Smooth muscle cell of the brain vasculature (primary cell): ENCODE data around the gene THSD7A.
A peak's percentile ranks its signal among the peaks of the same experiment; 100 is the strongest.

Experiments used
- DNase-seq: peaks from one replicate; pipeline ENCODE4 v3.0.0-alpha.2; 2012; ENCODE audit warnings: low read depth, low spot score

The THSD7A gene

DNA sequence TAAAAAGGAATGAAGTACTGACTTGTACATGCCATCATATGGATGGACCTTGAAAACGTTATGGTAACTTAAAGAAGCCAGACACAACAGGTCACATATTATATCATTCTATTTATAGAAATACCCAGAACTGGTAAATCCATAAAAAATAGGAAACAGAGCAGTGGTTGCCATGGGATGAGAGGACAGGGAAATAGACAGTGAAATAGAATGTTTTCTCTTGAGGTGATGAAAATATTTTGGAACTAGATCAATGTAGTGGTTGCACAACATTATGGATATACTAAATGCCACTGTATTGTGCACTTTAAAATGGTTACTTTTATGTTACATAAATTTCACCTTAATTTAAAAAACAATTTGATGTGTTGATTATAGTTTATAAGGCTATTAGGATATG is 318.5 kb downstream of the THSD7A start:
- no peak for DNase-seq

GRCh38 chr7:11507929-11508328 is 324.1 kb downstream of the THSD7A start:
- no peak for DNase-seq

DNA sequence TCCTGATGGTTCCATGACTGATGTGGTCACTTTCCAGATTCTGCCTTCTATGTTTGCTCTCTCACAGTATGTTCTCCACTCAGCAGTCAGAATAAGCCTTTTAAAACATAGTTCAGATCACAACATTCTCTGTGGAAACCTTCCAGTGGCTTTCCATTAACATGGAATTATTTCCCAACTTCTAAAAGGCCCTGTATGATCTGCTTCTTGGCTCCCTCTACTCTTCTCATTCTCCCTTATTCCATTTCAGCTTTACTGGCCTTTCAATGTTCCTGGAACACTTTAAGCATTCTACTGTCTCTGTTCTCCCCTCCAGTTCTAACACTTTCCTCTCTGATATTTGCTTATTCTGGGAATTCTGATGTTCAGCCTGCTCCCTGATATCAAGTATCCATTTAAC is 325.6 kb downstream of the THSD7A start:
- no peak for DNase-seq

DNA sequence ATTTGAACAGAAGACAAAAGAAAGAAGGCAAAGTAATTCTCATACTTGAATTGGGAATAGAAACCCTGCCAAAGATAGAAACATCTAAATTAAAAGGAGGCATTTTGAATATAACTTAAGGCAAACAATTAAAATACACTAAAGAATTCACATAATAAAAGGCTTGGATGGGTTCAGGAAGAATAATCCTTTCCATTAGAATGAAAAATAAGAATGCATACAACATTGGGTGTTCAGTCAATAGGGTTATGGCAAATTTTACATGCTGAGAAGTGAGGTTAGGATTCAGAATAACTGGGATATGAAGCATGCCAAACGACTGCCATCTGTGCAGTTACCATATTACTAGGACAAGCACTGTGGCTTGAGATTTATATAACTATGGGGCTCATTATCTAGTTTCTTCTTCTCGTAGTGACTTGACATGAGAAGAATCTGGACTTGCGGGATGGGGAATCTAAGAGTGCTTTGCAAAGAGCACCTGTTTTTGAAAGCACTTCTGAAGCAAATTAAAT is 326.5 kb downstream of the THSD7A start:
- no peak for DNase-seq

DNA sequence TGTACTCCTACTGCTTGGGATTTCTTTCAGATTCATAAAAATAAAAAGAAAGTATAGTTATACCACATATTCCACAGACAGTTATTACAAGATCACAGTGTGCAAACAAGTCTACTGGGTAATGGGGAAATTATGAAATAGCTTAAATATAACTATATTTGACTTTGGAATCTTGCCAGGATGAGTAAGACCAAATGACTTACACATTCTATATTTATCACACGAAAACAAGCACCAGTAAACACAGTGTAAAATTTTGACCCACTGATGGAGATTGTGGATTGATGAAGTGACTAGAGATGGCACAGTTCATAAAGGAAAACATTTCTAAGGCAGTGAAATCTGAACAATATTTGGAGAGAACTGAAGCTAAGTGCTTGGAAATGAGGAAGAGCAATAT is 339.7 kb downstream of the THSD7A start:
- no peak for DNase-seq

DNA sequence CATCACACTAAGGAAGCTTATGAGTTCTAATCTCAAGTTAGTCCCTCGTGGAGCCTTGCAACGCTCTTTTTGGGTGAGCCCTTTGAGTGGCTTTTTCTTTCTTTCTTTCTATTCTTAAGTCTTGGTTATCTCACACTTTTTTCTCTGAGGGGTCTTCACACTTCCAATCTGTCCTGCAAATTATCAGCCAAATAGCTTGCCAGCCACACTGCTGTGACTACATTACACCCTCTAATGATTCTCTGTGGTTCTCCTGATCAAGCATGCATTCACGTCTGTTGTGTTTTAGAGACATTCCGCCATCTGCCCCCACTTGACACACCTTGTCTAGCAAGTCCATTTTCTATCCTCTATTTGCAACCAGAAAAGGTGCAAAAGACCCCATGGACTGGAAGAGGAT is 340.2 kb downstream of the THSD7A start:
- DNase-seq = no peak

GRCh38 chr7:11489280-11489679 is 342.7 kb downstream of the THSD7A start:
- DNase-seq = no peak

GRCh38 chr7:11486271-11486670 is 345.7 kb downstream of the THSD7A start:
- no peak for DNase-seq

DNA sequence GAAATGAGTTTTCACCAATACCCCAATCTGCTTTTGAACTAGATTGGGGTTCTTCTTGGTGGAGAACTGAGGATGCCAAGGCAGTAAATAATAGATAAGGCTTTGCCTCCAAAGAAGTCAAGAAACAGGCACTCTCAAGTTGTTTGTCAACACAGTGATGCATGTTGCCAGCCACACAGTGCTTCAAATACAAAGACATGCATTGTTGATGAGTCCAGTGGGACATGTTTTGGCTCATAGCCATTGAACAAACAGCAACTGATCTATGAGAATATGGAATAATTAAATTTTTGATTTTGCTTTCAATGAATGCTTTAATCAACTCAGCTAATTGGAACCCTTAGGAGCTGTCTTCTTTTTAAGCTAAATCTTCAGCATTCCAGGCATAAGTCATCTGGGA is 346.4 kb downstream of the THSD7A start:
- no peak for DNase-seq

- DNase-seq = no peak
Observed at GRCh38 chr7:11480143-11480542, 351.9 kb downstream of the THSD7A start.

DNA sequence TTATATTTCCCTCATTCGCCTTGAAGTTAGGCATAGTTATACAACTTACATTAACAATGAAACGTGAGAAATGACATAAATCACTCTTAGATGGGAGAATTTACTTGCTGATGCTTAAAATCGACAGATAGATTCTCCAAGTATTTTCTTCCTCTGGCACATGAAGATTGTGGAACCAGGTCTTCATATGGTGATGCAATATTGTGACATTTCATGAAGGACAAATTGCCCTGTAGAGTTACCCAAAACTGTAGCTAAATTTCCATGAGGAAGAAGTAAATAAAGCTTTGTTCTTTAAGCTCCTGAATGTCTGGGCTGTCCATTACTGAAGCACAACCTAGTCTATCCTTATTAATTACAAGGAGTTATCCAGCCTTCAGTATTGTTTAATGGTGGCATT is 353.1 kb downstream of the THSD7A start:
- DNase-seq = no peak

DNA sequence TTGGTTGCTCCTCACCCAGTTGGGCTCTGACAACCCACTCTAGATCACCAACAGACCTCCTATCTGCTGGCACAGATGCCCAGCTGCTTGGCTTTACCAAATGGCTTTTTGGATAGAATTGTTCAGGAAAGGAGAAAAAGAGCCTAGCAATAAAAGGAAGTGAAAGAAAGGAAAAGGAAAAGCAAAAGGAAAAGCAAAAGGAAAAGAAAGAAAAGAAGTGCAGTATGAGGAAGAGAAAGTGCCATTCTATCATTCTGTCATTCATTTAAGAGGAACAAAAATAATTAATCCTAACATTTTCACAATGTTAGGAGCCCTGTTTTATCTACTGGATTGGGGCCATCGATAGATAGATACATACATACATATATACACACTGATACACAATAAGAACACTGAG is 353.6 kb downstream of the THSD7A start:
- no peak for DNase-seq

DNA sequence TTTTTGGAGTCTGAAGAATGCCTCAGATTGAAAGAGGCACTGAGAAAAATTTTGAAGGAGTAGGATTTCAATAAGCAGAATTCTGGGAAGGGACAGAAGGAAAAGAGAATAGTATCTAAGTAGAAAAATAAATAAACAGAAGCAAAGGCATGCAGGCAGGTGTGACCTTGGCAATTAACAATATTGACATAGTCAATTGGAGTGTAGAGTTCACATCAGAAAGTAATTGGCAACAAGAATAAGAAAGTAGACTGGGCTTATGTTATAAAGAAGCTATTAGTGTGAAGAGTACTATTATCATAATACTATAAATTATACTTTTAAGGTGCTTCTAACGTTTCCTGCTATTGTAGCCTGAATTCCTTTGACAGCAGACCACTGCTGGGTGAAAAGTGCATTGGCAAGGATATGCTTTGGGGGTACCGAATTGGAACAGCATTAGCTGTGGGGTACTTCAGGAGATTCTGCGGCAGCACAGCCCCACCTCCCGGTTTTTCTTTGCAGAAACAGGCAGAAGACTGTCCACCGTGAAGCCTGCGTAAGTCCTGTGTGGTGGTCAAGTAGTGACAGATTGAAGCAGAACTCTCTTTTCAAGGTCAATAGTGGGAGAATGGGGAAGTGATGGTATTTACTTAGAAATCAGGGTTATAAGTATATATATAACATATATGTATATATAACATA is 357.0 kb downstream of the THSD7A start:
- DNase-seq = no peak

GRCh38 chr7:11473807-11474424 is 358.1 kb downstream of the THSD7A start:
- DNase-seq = no peak

GRCh38 chr7:11473220-11473619 is 358.8 kb downstream of the THSD7A start:
- DNase-seq = no peak

DNA sequence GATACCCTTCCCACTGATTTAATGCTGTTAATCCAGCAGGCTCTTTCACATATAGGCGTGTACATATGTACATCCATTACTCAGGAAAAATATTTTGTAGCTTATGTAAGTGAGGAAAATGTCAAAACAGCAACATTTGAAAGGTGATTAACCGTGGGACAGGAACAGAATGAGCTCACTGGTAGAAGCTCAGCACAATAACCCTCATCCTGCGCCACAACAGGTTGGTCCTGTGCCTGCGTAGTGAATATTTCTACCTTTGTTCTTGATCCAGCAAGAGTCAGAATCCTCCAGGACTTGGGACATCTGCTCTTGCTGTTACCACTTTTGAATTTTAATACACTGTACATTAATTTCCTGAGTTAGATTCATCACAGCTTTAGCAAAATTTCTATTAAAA is 359.4 kb downstream of the THSD7A start:
- DNase-seq = no peak

- DNase-seq = no peak
Observed at GRCh38 chr7:11471255-11471654, 360.7 kb downstream of the THSD7A start.

- DNase-seq = no peak
Observed at GRCh38 chr7:11469028-11469745, 362.8 kb downstream of the THSD7A start.

- no peak for DNase-seq
Observed at GRCh38 chr7:11466517-11467105, 365.4 kb downstream of the THSD7A start.

- DNase-seq = no peak
Observed at GRCh38 chr7:11464624-11465023, 367.4 kb downstream of the THSD7A start.

GRCh38 chr7:11461946-11462345 is 370.1 kb downstream of the THSD7A start:
- DNase-seq = no peak

GRCh38 chr7:11458736-11459483 is 373.1 kb downstream of the THSD7A start:
- peak; percentile 51 for DNase-seq
